Measurements from ENCODE around the gene SYT1.

GRCh38 chr12:78929075-78929418, 64.5 kb downstream of the SYT1 start:
- TF ChIP-seq TAF1 (IDR thresholded peaks at IDR 0.05; ENCODE audit: borderline replicate concordance, low read depth, low read length) (no peak), POLR2A (IDR thresholded peaks at IDR 0.05; ENCODE audit: low read depth, low read length) (no peak)

Data from GM12892 (cell line).